PFSK-1 (cell line): Measurements from ENCODE around the gene DSTN.

ENCODE experiments used
- FOXP2 ChIP-seq: optimal IDR thresholded peaks from 2 replicates; pipeline ENCODE3; 2011; ENCODE audit warnings: borderline replicate concordance, control low read depth, inconsistent platforms; ENCODE audit not compliant: insufficient read depth; ENCODE audit errors: extremely low read length, extremely low read depth
- POLR2AphosphoS5 ChIP-seq: IDR thresholded peaks from 2 replicates; pipeline ENCODE4 v1.6.1; 2012; ENCODE audit warnings: low read depth, mild to moderate bottlenecking, control low read depth, low read length, moderate library complexity
- REST ChIP-seq, 2 experiments: IDR thresholded peaks; 2 replicates each; pipeline versions ENCODE4 v1.6.1 to v1.8.0; 2011 to 2012; ENCODE audit warnings: low read depth in 2 of 2, low read length in 2 of 2, control low read depth in 1 of 2, inconsistent platforms in 1 of 2, mild to moderate bottlenecking in 1 of 2, moderate library complexity in 1 of 2; ENCODE audit not compliant: insufficient read depth in 1 of 2
- SIN3A ChIP-seq: IDR thresholded peaks from 2 replicates; pipeline ENCODE4 v1.6.1; 2012; ENCODE audit warnings: mild to moderate bottlenecking, low read length, moderate library complexity, borderline replicate concordance; ENCODE audit not compliant: insufficient read depth
- TAF1 ChIP-seq: IDR thresholded peaks from 2 replicates; pipeline ENCODE4 v1.6.1; 2012; ENCODE audit warnings: low read length, control low read depth, borderline replicate concordance; ENCODE audit not compliant: insufficient read depth

The DSTN gene

GRCh38 chr20:17614812-17615644, 45.2 kb downstream of the DSTN start:
- no peak for TF ChIP-seq TAF1
- no peak for TF ChIP-seq FOXP2
- no peak for TF ChIP-seq REST (IDR thresholded peaks at IDR 0.05; ENCODE audit: insufficient read depth in 1 of 2, low read depth in 2 of 2, low read length in 2 of 2)
- TF ChIP-seq SIN3A, result no peak
- no peak for TF ChIP-seq POLR2AphosphoS5

GRCh38 chr20:17615645-17616479, 46.0 kb downstream of the DSTN start:
- TF ChIP-seq FOXP2 (no peak), TAF1 (no peak), REST (IDR thresholded peaks at IDR 0.05; ENCODE audit: insufficient read depth in 1 of 2, low read depth in 2 of 2, low read length in 2 of 2) (no peak), POLR2AphosphoS5 (no peak), SIN3A (no peak)

DNA sequence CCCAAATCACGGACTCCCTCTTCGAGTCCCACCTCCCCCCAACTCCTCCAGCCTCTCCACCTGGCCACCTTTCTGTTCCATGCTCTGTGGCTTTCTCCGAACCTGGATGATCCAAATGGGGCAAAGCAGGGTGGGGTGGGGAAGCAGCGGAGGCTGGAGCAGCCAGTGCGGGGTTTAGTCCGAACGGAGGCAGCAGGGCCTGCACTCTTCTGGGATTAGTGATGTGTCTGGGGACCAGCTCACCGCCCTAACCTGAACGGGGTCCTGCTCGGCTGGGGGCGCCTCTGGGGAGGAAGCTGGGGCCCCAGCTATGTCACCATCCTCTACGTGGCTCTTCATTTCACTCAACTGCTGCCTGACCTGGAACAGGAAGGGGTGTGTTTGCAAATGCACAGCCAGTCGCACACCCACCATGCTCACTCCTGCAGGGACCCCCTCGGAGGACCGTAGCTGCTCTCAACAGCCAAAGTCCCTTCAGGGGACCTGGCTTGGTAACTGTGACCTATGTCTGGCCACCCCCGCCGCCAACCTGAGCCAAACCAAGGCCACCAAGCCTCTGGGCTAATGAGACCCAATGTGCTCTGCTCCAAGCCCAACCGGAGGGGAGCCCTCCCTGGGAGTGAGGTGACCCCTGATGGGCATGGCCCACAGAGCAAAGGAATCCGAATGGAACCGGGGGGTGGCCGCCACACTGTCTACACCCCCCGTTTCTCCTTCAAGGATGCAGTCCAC, 46.8 kb downstream of the DSTN start:
- TF ChIP-seq FOXP2 (no peak), TAF1 (no peak), SIN3A (no peak), POLR2AphosphoS5 (no peak), REST (IDR thresholded peaks at IDR 0.05; ENCODE audit: insufficient read depth in 1 of 2, low read depth in 2 of 2, low read length in 2 of 2) (no peak)

- TF ChIP-seq FOXP2 (no peak), SIN3A (no peak), POLR2AphosphoS5 (no peak), TAF1 (no peak), REST (IDR thresholded peaks at IDR 0.05; ENCODE audit: insufficient read depth in 1 of 2, low read depth in 2 of 2, low read length in 2 of 2) (no peak)
These were observed 47.5 kb downstream of the DSTN start for GRCh38 chr20:17617212-17617867.
